Measurements from ENCODE around the gene MORN1. TPM values are rescaled to one million over a fixed set of nuclear protein-coding genes. Genes with fewer than 3 reads are reported as not detected.
"Not testable (repeated sequence)": the region's sequence is repeated elsewhere in the genome, so short reads cannot be mapped to it uniquely, and the experiment has no call there.

The MORN1 gene
- 1 to 10 TPM; 5.3 to 8.9 (median 6.9) TPM for total RNA-seq (2021; fragmentation: NEBNext Ultra II Directional; extraction: Animal tissue kit (Norgen Biotek cat#: 25700))
- long read RNA-seq, partial matches to known transcripts = 2 of 2 reads
- long read RNA-seq, other reads (novel, unspliced or antisense) = 0 of 2 reads

- TF ChIP-seq, protein P1, sequence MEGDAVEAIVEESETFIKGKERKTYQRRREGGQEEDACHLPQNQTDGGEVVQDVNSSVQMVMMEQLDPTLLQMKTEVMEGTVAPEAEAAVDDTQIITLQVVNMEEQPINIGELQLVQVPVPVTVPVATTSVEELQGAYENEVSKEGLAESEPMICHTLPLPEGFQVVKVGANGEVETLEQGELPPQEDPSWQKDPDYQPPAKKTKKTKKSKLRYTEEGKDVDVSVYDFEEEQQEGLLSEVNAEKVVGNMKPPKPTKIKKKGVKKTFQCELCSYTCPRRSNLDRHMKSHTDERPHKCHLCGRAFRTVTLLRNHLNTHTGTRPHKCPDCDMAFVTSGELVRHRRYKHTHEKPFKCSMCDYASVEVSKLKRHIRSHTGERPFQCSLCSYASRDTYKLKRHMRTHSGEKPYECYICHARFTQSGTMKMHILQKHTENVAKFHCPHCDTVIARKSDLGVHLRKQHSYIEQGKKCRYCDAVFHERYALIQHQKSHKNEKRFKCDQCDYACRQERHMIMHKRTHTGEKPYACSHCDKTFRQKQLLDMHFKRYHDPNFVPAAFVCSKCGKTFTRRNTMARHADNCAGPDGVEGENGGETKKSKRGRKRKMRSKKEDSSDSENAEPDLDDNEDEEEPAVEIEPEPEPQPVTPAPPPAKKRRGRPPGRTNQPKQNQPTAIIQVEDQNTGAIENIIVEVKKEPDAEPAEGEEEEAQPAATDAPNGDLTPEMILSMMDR (IDR thresholded peaks at IDR 0.05) = no peak
- Mint-ChIP-seq H3K27me3 (ENCODE audit: insufficient read depth) (peaks cover 5% of the 10 kb centered on the region), H3K27ac (peak within 1 kb of the TSS; percentile 87), H3K4me1 (ENCODE audit: low read depth) (peaks cover 36% of the 10 kb centered on the region), H3K9me3 (no peaks in the 10 kb centered on the region), H3K4me3 (peak within 1 kb of the TSS; percentile 96), H3K36me3 (ENCODE audit: low read depth) (peaks cover 25% of the 10 kb centered on the region)
- DNase-seq = peak; percentile 98
These were observed at the start of gene MORN1, which contains the start of gene RER1 for GRCh38 chr1:2391041-2391930. Gene MORN1, minus strand, starts transcription at chr1:2391554. Its CDS starts 21 bp downstream, at chr1:2391533. Gene RER1, plus strand, starts transcription at chr1:2391841. Its CDS starts 3,950 bp downstream, at chr1:2395791.

DNA sequence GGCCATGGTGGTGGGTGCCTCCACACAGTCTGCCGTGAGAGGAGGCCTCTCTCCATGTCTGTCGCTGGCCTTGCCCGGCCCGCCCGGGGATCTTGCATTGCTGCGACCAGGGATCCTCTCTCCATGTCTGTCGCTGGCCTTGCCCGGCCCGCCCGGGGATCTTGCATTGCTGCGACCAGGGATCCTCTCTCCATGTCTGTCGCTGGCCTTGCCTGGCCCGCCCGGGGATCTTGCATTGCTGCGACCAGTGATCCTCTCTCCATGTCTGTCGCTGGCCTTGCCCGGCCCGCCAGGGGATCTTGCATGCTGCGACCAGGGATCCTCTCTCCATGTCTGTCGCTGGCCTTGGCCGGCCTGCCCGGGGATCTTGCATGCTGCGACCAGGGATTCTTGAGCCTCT, 49.0 kb upstream of the MORN1 start:
- H3K4me1 Mint-ChIP-seq (ENCODE audit: low read depth); H3K36me3 Mint-ChIP-seq (ENCODE audit: low read depth); H3K4me3 Mint-ChIP-seq; H3K27ac Mint-ChIP-seq; H3K9me3 Mint-ChIP-seq; DNase-seq: not testable (repeated sequence)
- peaks cover 15% of the 10 kb centered on the region for H3K27me3 Mint-ChIP-seq (ENCODE audit: insufficient read depth)

GRCh38 chr1:2439369-2439768, 48.0 kb upstream of the MORN1 start:
- peaks cover 22% of the 10 kb centered on the region for H3K27me3 Mint-ChIP-seq (ENCODE audit: insufficient read depth)
- TF ChIP-seq, protein P1 (IDR thresholded peaks at IDR 0.05) = no peak

DNA sequence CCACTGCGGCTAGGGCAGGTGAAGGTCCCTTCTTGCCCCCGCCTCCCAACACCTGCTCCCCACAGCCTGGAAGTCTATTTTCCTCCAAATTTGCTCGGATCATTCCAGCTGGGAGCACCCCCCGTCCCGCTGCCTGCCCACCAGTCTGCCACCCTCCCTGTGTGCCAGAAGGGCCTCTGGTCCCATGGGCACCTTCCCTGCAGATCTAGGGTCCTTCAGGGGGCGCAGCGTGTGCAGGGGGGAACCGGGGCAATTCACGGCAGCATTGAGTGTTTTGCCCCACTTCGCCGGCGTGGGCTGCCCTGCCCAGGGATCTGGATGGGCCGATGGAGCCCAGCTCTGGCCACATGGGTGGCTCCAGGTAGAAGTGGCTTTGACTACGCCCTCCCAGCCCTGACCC, 47.3 kb upstream of the MORN1 start:
- no peak overlapping the region for H3K4me3 Mint-ChIP-seq
- H3K27ac Mint-ChIP-seq = no peak overlapping the region
- no peaks in the 10 kb centered on the region for H3K4me1 Mint-ChIP-seq (ENCODE audit: low read depth)
- no peak for DNase-seq
- H3K27me3 Mint-ChIP-seq (ENCODE audit: insufficient read depth) = peaks cover 23% of the 10 kb centered on the region
- TF ChIP-seq, protein P1 (IDR thresholded peaks at IDR 0.05) = no peak
- no peaks in the 10 kb centered on the region for H3K36me3 Mint-ChIP-seq (ENCODE audit: low read depth)
- peaks cover 5% of the 10 kb centered on the region; the same call in 1 of the 2 replicates for H3K9me3 Mint-ChIP-seq

More at GRCh38 chr1:2439369-2439768, 48.0 kb upstream of the MORN1 start:
- Mint-ChIP-seq H3K4me3 (no peak overlapping the region), H3K27ac (no peak overlapping the region), H3K4me1 (ENCODE audit: low read depth) (no peaks in the 10 kb centered on the region), H3K36me3 (ENCODE audit: low read depth) (no peaks in the 10 kb centered on the region), H3K9me3 (peaks cover 5% of the 10 kb centered on the region; the same call in 1 of the 2 replicates)
- DNase-seq = no peak

GRCh38 chr1:2438038-2438437, 46.7 kb upstream of the MORN1 start:
- no peaks in the 10 kb centered on the region for H3K4me1 Mint-ChIP-seq (ENCODE audit: low read depth)
- TF ChIP-seq, protein P1 (IDR thresholded peaks at IDR 0.05) = no peak
- peaks cover 26% of the 10 kb centered on the region for H3K27me3 Mint-ChIP-seq (ENCODE audit: insufficient read depth)
- no peaks in the 10 kb centered on the region for H3K36me3 Mint-ChIP-seq (ENCODE audit: low read depth)
- peaks cover 5% of the 10 kb centered on the region; the same call in 1 of the 2 replicates for H3K9me3 Mint-ChIP-seq
- H3K27ac Mint-ChIP-seq = no peak overlapping the region
- DNase-seq = no peak
- no peak overlapping the region for H3K4me3 Mint-ChIP-seq

DNA sequence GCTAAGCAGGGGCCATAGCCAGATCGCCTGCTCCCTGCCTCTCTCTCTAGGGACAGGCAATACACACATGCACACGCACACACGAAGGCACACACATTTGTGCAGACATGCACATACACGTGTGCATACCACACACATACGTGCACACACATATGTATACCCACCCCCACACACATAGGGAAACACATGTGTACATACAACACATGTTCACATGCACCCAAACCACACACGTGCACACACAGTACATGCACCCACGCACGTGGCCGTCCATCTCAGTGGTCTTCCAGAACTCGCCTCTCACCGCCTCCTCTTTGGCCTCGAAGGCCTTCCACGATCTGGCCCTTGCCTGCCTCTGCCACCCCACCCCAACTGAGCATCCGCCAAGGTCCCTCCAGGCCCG, 46.3 kb upstream of the MORN1 start:
- no peaks in the 10 kb centered on the region for H3K36me3 Mint-ChIP-seq (ENCODE audit: low read depth)
- peaks cover 26% of the 10 kb centered on the region for H3K27me3 Mint-ChIP-seq (ENCODE audit: insufficient read depth)
- H3K4me3 Mint-ChIP-seq = no peak overlapping the region
- no peak for DNase-seq
- TF ChIP-seq, protein P1 (IDR thresholded peaks at IDR 0.05) = no peak
- no peak overlapping the region for H3K27ac Mint-ChIP-seq
- H3K9me3 Mint-ChIP-seq = peaks cover 5% of the 10 kb centered on the region; the same call in 1 of the 2 replicates
- no peaks in the 10 kb centered on the region for H3K4me1 Mint-ChIP-seq (ENCODE audit: low read depth)
